ENCODE results near the gene ZFX. TPM values are rescaled to one million over a fixed set of nuclear protein-coding genes. Genes with fewer than 3 reads are reported as not detected.

The ZFX gene
- total and polyA plus RNA-seq, 10 of the 15 experiments (the other 5 are each of a cell fraction or from before 2014, with no cell fraction given) = 6.8 to 40.9 (median 24.6) TPM

DNA sequence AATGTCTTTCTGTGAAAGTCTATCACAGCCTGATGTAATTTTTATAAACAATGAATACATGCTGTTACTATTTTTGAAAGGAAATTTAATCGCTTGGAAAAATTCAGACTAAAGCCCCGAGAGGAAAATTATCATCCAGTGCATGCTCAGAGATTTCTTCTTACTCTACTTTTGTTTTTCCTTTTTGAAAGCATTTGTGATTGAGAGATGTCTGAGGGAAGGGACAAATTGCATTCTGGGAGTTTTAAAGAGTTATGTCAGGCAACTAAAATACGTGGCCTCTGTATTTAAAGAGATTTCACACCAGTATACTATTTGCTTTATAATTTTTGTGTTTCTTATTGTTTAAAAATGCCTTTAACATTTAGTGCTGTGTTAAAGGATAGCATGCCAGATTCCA is 1.4 kb upstream of the ZFX start:
- DNase-seq (ENCODE audit: low read depth, low spot score) = no peak
- FAIRE-seq = no peak
- Histone ChIP-seq H3K27me3 (replicated peaks in 1 of 2; ENCODE audit: control insufficient read depth in 2 of 2, insufficient read depth in 2 of 2, low read length in 1 of 2) (no peaks in the 10 kb centered on the region), H3K27ac (ENCODE audit: control insufficient read depth, insufficient read depth) (peak overlapping the region; percentile 80), H3K4me1 (ENCODE audit: control insufficient read depth, insufficient read depth, low read length) (peaks cover 17% of the 10 kb centered on the region), H4K20me1 (ENCODE audit: control insufficient read depth, insufficient read depth) (no peaks in the 10 kb centered on the region), H2AFZ (ENCODE audit: control insufficient read depth, low read depth, low read length) (peak overlapping the region; percentile 30; the same call in 1 of the 2 replicates), H3K79me2 (ENCODE audit: control insufficient read depth, insufficient read depth, low read length) (peaks cover 34% of the 10 kb centered on the region), H3K9ac (ENCODE audit: control insufficient read depth, insufficient read depth, low read length) (peak overlapping the region; percentile 91), H3K36me3 (ENCODE audit: control insufficient read depth in 2 of 2, insufficient read depth in 2 of 2, low read length in 1 of 2) (no peaks in the 10 kb centered on the region), H3K4me3 (peak overlapping the region; percentile 63), H3K9me3 (replicated peaks; ENCODE audit: control insufficient read depth, insufficient read depth, low read length) (no peaks in the 10 kb centered on the region), H3K4me2 (ENCODE audit: control insufficient read depth, insufficient read depth) (peak overlapping the region; percentile 73)
- BruUV-seq (replicated peaks) = no TSS peak
- ChIA-PET CTCF (no interaction called here), SMC1A (ENCODE audit: uncharacterized antibody, unreplicated experiment) (interaction anchor here (1.2 kb wide), 1 partner anchor 18 kb away, joined by 3 read pairs; no protein-coding TSS in a partner anchor), RAD21 (ENCODE audit: unreplicated experiment) (no interaction called here), POLR2A (interaction anchor here (1.0 to 1.4 kb wide), 2 partner anchors 93 to 94 kb away, joined by 3 to 5 read pairs; partner anchors contain the start of gene EIF2S3)
- TF ChIP-seq, protein P1, sequence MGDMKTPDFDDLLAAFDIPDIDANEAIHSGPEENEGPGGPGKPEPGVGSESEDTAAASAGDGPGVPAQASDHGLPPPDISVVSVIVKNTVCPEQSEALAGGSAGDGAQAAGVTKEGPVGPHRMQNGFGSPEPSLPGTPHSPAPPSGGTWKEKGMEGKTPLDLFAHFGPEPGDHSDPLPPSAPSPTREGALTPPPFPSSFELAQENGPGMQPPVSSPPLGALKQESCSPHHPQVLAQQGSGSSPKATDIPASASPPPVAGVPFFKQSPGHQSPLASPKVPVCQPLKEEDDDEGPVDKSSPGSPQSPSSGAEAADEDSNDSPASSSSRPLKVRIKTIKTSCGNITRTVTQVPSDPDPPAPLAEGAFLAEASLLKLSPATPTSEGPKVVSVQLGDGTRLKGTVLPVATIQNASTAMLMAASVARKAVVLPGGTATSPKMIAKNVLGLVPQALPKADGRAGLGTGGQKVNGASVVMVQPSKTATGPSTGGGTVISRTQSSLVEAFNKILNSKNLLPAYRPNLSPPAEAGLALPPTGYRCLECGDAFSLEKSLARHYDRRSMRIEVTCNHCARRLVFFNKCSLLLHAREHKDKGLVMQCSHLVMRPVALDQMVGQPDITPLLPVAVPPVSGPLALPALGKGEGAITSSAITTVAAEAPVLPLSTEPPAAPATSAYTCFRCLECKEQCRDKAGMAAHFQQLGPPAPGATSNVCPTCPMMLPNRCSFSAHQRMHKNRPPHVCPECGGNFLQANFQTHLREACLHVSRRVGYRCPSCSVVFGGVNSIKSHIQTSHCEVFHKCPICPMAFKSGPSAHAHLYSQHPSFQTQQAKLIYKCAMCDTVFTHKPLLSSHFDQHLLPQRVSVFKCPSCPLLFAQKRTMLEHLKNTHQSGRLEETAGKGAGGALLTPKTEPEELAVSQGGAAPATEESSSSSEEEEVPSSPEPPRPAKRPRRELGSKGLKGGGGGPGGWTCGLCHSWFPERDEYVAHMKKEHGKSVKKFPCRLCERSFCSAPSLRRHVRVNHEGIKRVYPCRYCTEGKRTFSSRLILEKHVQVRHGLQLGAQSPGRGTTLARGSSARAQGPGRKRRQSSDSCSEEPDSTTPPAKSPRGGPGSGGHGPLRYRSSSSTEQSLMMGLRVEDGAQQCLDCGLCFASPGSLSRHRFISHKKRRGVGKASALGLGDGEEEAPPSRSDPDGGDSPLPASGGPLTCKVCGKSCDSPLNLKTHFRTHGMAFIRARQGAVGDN (IDR thresholded peaks at IDR 0.05) = peak; percentile 85
- TF ChIP-seq SUZ12 (IDR thresholded peaks at IDR 0.05; ENCODE audit: unreplicated experiment) = no peak
- intact Hi-C loops (cut with micrococcal nuclease; ENCODE audit: unreplicated experiment) (no loop called here), in situ Hi-C loops (cut with MboI) (loop anchor here (5.0 kb wide), 1 partner anchor 71 kb away; no protein-coding TSS in a partner anchor)
- ATAC-seq = no peak
- WGBS (ENCODE audit: insufficient coverage, insufficient replicate concordance, low lambda C conversion rate, missing lambda C conversion rate) = 20% methylated on average over 3 of the region's 3 CpGs
